ENCODE data around the gene OR8H3. TPM values are rescaled to one million over a fixed set of nuclear protein-coding genes. Genes with fewer than 3 reads are reported as not detected.
"Not testable (repeated sequence)": the region's sequence is repeated elsewhere in the genome, so short reads cannot be mapped to it uniquely, and the experiment has no call there.

OR8H3 gene
- not detected for polyA plus RNA-seq (2013, experiment 1 of 2)
- polyA plus RNA-seq (2013, experiment 2 of 2), result not detected

GRCh38 chr11:56122073-56122472, at the start of gene OR8H3:
OR8H3 (plus strand) TSS chr11:56122373; CDS start chr11:56122373, 0 bp downstream.
- Histone ChIP-seq H2BK5ac (ENCODE audit: low read length) (no peak within 1 kb of the TSS), H3K27ac (ENCODE audit: low read depth, low read length) (no peak within 1 kb of the TSS), H4K8ac (ENCODE audit: low read depth, low read length) (no peak within 1 kb of the TSS), H3K4me1 (ENCODE audit: control insufficient read depth, low read depth, low read length) (no peaks in the 10 kb centered on the region), H3K9ac (ENCODE audit: low read length) (no peak within 1 kb of the TSS), H3K27me3 (ENCODE audit: insufficient read depth, low read length, poor library complexity) (no peaks in the 10 kb centered on the region), H3K56ac (ENCODE audit: low read length) (no peak within 1 kb of the TSS), H2AK5ac (ENCODE audit: low read length) (no peak within 1 kb of the TSS), H2BK15ac (replicated peaks; ENCODE audit: low read depth) (no peak within 1 kb of the TSS), H3K23ac (ENCODE audit: low read length) (no peak within 1 kb of the TSS), H3K79me2 (ENCODE audit: control insufficient read depth, insufficient read depth, low read length) (no peaks in the 10 kb centered on the region), H3K18ac (ENCODE audit: low read length) (no peak within 1 kb of the TSS), H3K36me3 (ENCODE audit: control insufficient read depth, insufficient read depth, low read length) (no peaks in the 10 kb centered on the region), H3K4me3 (ENCODE audit: low read length) (no peak within 1 kb of the TSS), H3K4ac (ENCODE audit: low read depth, low read length) (no peak within 1 kb of the TSS), H4K5ac (ENCODE audit: low read length) (no peak within 1 kb of the TSS), H3K79me1 (ENCODE audit: low read length) (no peaks in the 10 kb centered on the region), H3K4me2 (ENCODE audit: low read length) (no peak within 1 kb of the TSS), H2BK120ac (ENCODE audit: low read depth, low read length) (no peak within 1 kb of the TSS)
- DNase-seq, result no peak
- WGBS (ENCODE audit: extremely low coverage, insufficient coverage, low lambda C conversion rate), result no CpG with 5 or more reads among the region's 6 CpGs

- Histone ChIP-seq H3K79me2 (ENCODE audit: control insufficient read depth, insufficient read depth, low read length) (no peaks in the 10 kb centered on the region), H3K79me1 (ENCODE audit: low read length) (no peaks in the 10 kb centered on the region), H4K8ac (ENCODE audit: low read depth, low read length) (no peak overlapping the region), H3K4ac (ENCODE audit: low read depth, low read length) (no peak overlapping the region), H3K4me1 (ENCODE audit: control insufficient read depth, low read depth, low read length) (no peaks in the 10 kb centered on the region), H3K4me2 (ENCODE audit: low read length) (no peak overlapping the region), H3K36me3 (ENCODE audit: control insufficient read depth, insufficient read depth, low read length) (no peaks in the 10 kb centered on the region), H3K27ac (ENCODE audit: low read depth, low read length) (no peak overlapping the region), H4K5ac (ENCODE audit: low read length) (no peak overlapping the region), H2BK120ac (ENCODE audit: low read depth, low read length) (no peak overlapping the region), H3K4me3 (ENCODE audit: low read length) (no peak overlapping the region), H3K23ac (ENCODE audit: low read length) (no peak overlapping the region), H2BK15ac (replicated peaks; ENCODE audit: low read depth) (no peak overlapping the region), H3K18ac (ENCODE audit: low read length) (no peak overlapping the region), H2BK5ac (ENCODE audit: low read length) (no peak overlapping the region), H2AK5ac (ENCODE audit: low read length) (no peak overlapping the region), H3K9ac (ENCODE audit: low read length) (no peak overlapping the region), H3K27me3 (ENCODE audit: insufficient read depth, low read length, poor library complexity) (no peaks in the 10 kb centered on the region), H3K56ac (ENCODE audit: low read length) (no peak overlapping the region)
- peak; percentile 7 for DNase-seq
- no CpG with 5 or more reads among the region's 3 CpGs for WGBS (ENCODE audit: extremely low coverage, insufficient coverage, low lambda C conversion rate)
These were observed 32.5 kb upstream of the OR8H3 start for GRCh38 chr11:56089697-56090096.

GRCh38 chr11:56093008-56093407, 29.2 kb upstream of the OR8H3 start, which contains the start of gene OR8I2:
OR8I2 (plus strand) TSS chr11:56093308; CDS start chr11:56093308, 0 bp downstream.
- no CpG with 5 or more reads among the region's 3 CpGs for WGBS (ENCODE audit: extremely low coverage, insufficient coverage, low lambda C conversion rate)
- Histone ChIP-seq H3K4ac (ENCODE audit: low read depth, low read length) (no peak within 1 kb of the TSS), H2BK5ac (ENCODE audit: low read length) (no peak within 1 kb of the TSS), H4K5ac (ENCODE audit: low read length) (no peak within 1 kb of the TSS), H3K36me3 (ENCODE audit: control insufficient read depth, insufficient read depth, low read length) (no peaks in the 10 kb centered on the region), H3K27ac (ENCODE audit: low read depth, low read length) (no peak within 1 kb of the TSS), H2BK15ac (replicated peaks; ENCODE audit: low read depth) (no peak within 1 kb of the TSS), H3K4me3 (ENCODE audit: low read length) (no peak within 1 kb of the TSS), H3K4me2 (ENCODE audit: low read length) (no peak within 1 kb of the TSS), H2AK5ac (ENCODE audit: low read length) (no peak within 1 kb of the TSS), H3K79me2 (ENCODE audit: control insufficient read depth, insufficient read depth, low read length) (no peaks in the 10 kb centered on the region), H3K18ac (ENCODE audit: low read length) (no peak within 1 kb of the TSS), H3K56ac (ENCODE audit: low read length) (no peak within 1 kb of the TSS), H3K27me3 (ENCODE audit: insufficient read depth, low read length, poor library complexity) (no peaks in the 10 kb centered on the region), H4K8ac (ENCODE audit: low read depth, low read length) (no peak within 1 kb of the TSS), H2BK120ac (ENCODE audit: low read depth, low read length) (no peak within 1 kb of the TSS), H3K4me1 (ENCODE audit: control insufficient read depth, low read depth, low read length) (no peaks in the 10 kb centered on the region), H3K23ac (ENCODE audit: low read length) (no peak within 1 kb of the TSS), H3K9ac (ENCODE audit: low read length) (no peak within 1 kb of the TSS), H3K79me1 (ENCODE audit: low read length) (no peaks in the 10 kb centered on the region)
- DNase-seq, result no peak

GRCh38 chr11:56103210-56103737, 18.9 kb upstream of the OR8H3 start, which contains the start of gene OR8H2:
OR8H2 (plus strand) TSS chr11:56103687; CDS start chr11:56105043, 1,356 bp downstream.
- Histone ChIP-seq H3K4me2 (ENCODE audit: low read length) (no peak within 1 kb of the TSS), H3K27ac (ENCODE audit: low read depth, low read length) (no peak within 1 kb of the TSS), H3K4ac (ENCODE audit: low read depth, low read length) (no peak within 1 kb of the TSS), H3K79me2 (ENCODE audit: control insufficient read depth, insufficient read depth, low read length) (no peaks in the 10 kb centered on the region), H3K36me3 (ENCODE audit: control insufficient read depth, insufficient read depth, low read length) (no peaks in the 10 kb centered on the region), H3K18ac (ENCODE audit: low read length) (no peak within 1 kb of the TSS), H3K27me3 (ENCODE audit: insufficient read depth, low read length, poor library complexity) (no peaks in the 10 kb centered on the region), H4K8ac (ENCODE audit: low read depth, low read length) (no peak within 1 kb of the TSS), H3K4me3 (ENCODE audit: low read length) (no peak within 1 kb of the TSS), H2BK15ac (replicated peaks; ENCODE audit: low read depth) (no peak within 1 kb of the TSS), H2AK5ac (ENCODE audit: low read length) (no peak within 1 kb of the TSS), H3K56ac (ENCODE audit: low read length) (no peak within 1 kb of the TSS), H2BK120ac (ENCODE audit: low read depth, low read length) (no peak within 1 kb of the TSS), H2BK5ac (ENCODE audit: low read length) (no peak within 1 kb of the TSS), H3K4me1 (ENCODE audit: control insufficient read depth, low read depth, low read length) (no peaks in the 10 kb centered on the region), H3K79me1 (ENCODE audit: low read length) (no peaks in the 10 kb centered on the region), H4K5ac (ENCODE audit: low read length) (no peak within 1 kb of the TSS), H3K9ac (ENCODE audit: low read length) (no peak within 1 kb of the TSS), H3K23ac (ENCODE audit: low read length) (no peak within 1 kb of the TSS)
- no peak for DNase-seq

GRCh38 chr11:56140151-56140661, 18.0 kb downstream of the OR8H3 start, which contains the start of gene OR8J3:
OR8J3 (minus strand) TSS chr11:56140201; CDS start chr11:56137718, 2,483 bp downstream.
- H2AK5ac ChIP-seq (ENCODE audit: low read length), result no peak within 1 kb of the TSS
- no peaks in the 10 kb centered on the region for H3K79me2 ChIP-seq (ENCODE audit: control insufficient read depth, insufficient read depth, low read length)
- H3K4me3 ChIP-seq (ENCODE audit: low read length), result no peak within 1 kb of the TSS
- H3K23ac ChIP-seq (ENCODE audit: low read length), result no peak within 1 kb of the TSS
- no peak within 1 kb of the TSS for H3K9ac ChIP-seq (ENCODE audit: low read length)
- H3K27me3 ChIP-seq (ENCODE audit: insufficient read depth, low read length, poor library complexity), result no peaks in the 10 kb centered on the region
- H3K27ac ChIP-seq (ENCODE audit: low read depth, low read length), result no peak within 1 kb of the TSS
- no peak within 1 kb of the TSS for H2BK15ac ChIP-seq (replicated peaks; ENCODE audit: low read depth)
- no peak within 1 kb of the TSS for H4K8ac ChIP-seq (ENCODE audit: low read depth, low read length)
- no peaks in the 10 kb centered on the region for H3K4me1 ChIP-seq (ENCODE audit: control insufficient read depth, low read depth, low read length)
- no peak within 1 kb of the TSS for H3K18ac ChIP-seq (ENCODE audit: low read length)
- no peaks in the 10 kb centered on the region for H3K36me3 ChIP-seq (ENCODE audit: control insufficient read depth, insufficient read depth, low read length)
- H2BK5ac ChIP-seq (ENCODE audit: low read length), result no peak within 1 kb of the TSS
- no peak for DNase-seq
- H3K56ac ChIP-seq (ENCODE audit: low read length), result no peak within 1 kb of the TSS
- H3K4ac ChIP-seq (ENCODE audit: low read depth, low read length), result no peak within 1 kb of the TSS
- H3K4me2 ChIP-seq (ENCODE audit: low read length), result no peak within 1 kb of the TSS
- no peak within 1 kb of the TSS for H2BK120ac ChIP-seq (ENCODE audit: low read depth, low read length)
- H3K79me1 ChIP-seq (ENCODE audit: low read length), result no peaks in the 10 kb centered on the region
- no peak within 1 kb of the TSS for H4K5ac ChIP-seq (ENCODE audit: low read length)

- not testable (repeated sequence) for H4K8ac ChIP-seq (ENCODE audit: low read depth, low read length); H3K27ac ChIP-seq (ENCODE audit: low read depth, low read length); H3K4me1 ChIP-seq (ENCODE audit: control insufficient read depth, low read depth, low read length); H4K5ac ChIP-seq (ENCODE audit: low read length); H2BK15ac ChIP-seq (replicated peaks; ENCODE audit: low read depth); H3K4me3 ChIP-seq (ENCODE audit: low read length); H3K79me1 ChIP-seq (ENCODE audit: low read length); H2BK120ac ChIP-seq (ENCODE audit: low read depth, low read length); H3K4ac ChIP-seq (ENCODE audit: low read depth, low read length); H3K27me3 ChIP-seq (ENCODE audit: insufficient read depth, low read length, poor library complexity); H3K79me2 ChIP-seq (ENCODE audit: control insufficient read depth, insufficient read depth, low read length); H3K23ac ChIP-seq (ENCODE audit: low read length); H3K36me3 ChIP-seq (ENCODE audit: control insufficient read depth, insufficient read depth, low read length); H2BK5ac ChIP-seq (ENCODE audit: low read length); H3K4me2 ChIP-seq (ENCODE audit: low read length); H3K56ac ChIP-seq (ENCODE audit: low read length); H2AK5ac ChIP-seq (ENCODE audit: low read length); H3K9ac ChIP-seq (ENCODE audit: low read length); H3K18ac ChIP-seq (ENCODE audit: low read length); DNase-seq
- no CpG with 5 or more reads among the region's 30 CpGs for WGBS (ENCODE audit: extremely low coverage, insufficient coverage, low lambda C conversion rate)
These were observed 21.5 kb downstream of the OR8H3 start for GRCh38 chr11:56143681-56144080.
